Sigmoid colon (tissue), 4 donors: ENCODE data around the gene NECTIN4.

ENCODE experiments used
- CTCF ChIP-seq, 4 experiments: fragments of 450-650 bp in 3 of 4; fragments of 200-600 bp in 1 of 4; IDR thresholded peaks; one replicate each; pipeline ENCODE4 v1.5.1; 2016 to 2019; ENCODE audit warnings: antibody characterized with exemption in 4 of 4, mild to moderate bottlenecking in 3 of 4, moderate library complexity in 2 of 4
- EP300 ChIP-seq, 4 donors: sonication (generic); formaldehyde crosslinking; IDR thresholded peaks; one replicate each; pipeline ENCODE4 v1.6.1; 2017; ENCODE audit warnings: antibody characterized with exemption in 4 of 4

- TF ChIP-seq EP300 (IDR thresholded peaks at IDR 0.05): no peak
- TF ChIP-seq CTCF (IDR thresholded peaks at IDR 0.05): no peak
These were observed 39.4 kb upstream of the NECTIN4 start for GRCh38 chr1:161128591-161129420.
